ENCODE results near the gene PDE4D.

DNA sequence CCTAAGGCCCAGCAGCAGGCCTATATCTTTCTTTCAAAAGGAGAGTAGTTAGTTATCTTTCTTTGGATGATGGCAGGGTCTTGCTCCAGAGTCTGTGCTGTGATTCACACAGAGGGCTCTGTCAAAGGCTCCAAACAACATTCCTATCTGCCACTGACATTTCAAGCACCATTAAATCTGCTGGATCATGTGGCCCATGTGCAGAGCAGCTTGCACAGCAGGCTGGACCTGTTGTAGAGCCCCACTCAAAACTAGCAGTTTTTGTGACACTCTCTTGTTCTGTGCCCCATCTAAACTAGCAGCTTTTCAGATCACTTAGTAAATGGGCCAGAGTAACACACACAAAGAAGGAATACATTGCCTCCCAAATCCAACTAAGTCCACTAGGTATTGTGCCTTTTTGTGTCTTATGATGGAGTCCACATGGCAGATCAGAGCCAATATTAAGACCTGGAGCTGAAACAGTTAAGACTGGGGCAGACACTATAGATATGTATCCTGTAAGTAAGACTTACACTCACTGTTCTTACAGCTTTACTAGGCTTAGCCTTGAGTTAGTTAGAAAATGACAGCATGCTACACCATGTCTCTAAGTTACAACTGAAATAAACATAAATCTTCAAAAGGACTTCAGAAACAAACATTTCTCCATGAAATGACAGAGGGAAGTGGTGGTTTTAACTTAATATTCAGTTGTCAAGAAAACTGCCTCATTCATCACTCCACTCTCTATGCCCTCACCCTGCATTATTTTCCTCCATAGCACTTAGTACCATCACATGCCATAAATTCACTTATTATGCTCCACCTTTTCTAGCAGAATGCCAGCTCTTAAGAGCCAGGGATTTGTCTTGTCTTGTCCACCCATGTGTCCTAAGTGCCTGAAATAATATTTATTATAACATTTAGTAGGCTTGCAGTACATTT, 909.7 kb downstream of the PDE4D start:
- TF ChIP-seq CTCF (IDR thresholded peaks at IDR 0.05), result no peak
- TF ChIP-seq ZFX (IDR thresholded peaks at IDR 0.05; ENCODE audit: borderline replicate concordance), result no peak

All from 22Rv1 (cell line).